Measurements from ENCODE around the gene SLC35E3. TPM values are rescaled to one million over a fixed set of nuclear protein-coding genes. Genes with fewer than 3 reads are reported as not detected.

The SLC35E3 gene
- total RNA-seq, 4 donors from 2014 or later: 1.6 to 8.1 (median 4.6) TPM

DNA sequence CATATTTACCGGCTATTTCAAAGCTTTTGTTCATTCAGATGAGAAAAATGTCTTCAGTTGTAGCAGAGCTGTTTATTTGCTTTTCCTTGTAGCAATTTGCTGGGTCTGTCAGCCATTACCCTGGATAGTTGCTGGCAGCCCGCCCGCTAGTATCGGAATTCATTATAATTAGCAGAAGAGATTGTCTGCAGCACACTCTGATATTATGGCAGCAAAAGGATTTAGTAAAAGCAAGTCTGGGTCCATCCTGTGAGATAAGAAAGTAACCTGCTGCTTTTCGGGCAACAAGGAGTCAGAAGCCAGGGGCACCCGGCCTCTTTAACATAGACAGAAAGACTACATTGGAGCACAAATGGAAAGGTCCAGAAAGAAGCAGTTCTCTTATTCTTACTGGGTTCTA, 6.1 kb upstream of the SLC35E3 start:
- Histone ChIP-seq H3K4me1 (no peaks in the 10 kb centered on the region), H3K4me3 (no peak overlapping the region), H3K9me3 (no peaks in the 10 kb centered on the region), H3K36me3 (peaks cover 0 to 44% (median 7%) of the 10 kb centered on the region in 4 donors), H3K27ac (no peak overlapping the region), H3K27me3 (no peaks in the 10 kb centered on the region)
- TF ChIP-seq, protein P1, sequence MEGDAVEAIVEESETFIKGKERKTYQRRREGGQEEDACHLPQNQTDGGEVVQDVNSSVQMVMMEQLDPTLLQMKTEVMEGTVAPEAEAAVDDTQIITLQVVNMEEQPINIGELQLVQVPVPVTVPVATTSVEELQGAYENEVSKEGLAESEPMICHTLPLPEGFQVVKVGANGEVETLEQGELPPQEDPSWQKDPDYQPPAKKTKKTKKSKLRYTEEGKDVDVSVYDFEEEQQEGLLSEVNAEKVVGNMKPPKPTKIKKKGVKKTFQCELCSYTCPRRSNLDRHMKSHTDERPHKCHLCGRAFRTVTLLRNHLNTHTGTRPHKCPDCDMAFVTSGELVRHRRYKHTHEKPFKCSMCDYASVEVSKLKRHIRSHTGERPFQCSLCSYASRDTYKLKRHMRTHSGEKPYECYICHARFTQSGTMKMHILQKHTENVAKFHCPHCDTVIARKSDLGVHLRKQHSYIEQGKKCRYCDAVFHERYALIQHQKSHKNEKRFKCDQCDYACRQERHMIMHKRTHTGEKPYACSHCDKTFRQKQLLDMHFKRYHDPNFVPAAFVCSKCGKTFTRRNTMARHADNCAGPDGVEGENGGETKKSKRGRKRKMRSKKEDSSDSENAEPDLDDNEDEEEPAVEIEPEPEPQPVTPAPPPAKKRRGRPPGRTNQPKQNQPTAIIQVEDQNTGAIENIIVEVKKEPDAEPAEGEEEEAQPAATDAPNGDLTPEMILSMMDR (IDR thresholded peaks at IDR 0.05): no peak
- no peak for TF ChIP-seq POLR2A (IDR thresholded peaks at IDR 0.05)
- TF ChIP-seq EP300 (IDR thresholded peaks at IDR 0.05; ENCODE audit: low read depth): no peak
- no peak for TF ChIP-seq POLR2AphosphoS5 (IDR thresholded peaks at IDR 0.05)
- DNase-seq: no peak
- 81 to 83% methylated on average over 1 to 6 of the region's 6 CpGs for WGBS, 2 donors (ENCODE audit: low coverage in 1 of 2)
- in situ Hi-C loops (cut with MboI; ENCODE audit: low pct_ligation_motif_present in 1 of 4, low pct_unique_long_range_greater_than_20kb in 1 of 4, low sequenced_read_pairs in 3 of 4) (no loop called here), intact Hi-C loops (cut with DNase I; ENCODE audit: low total_unique reads) (no loop called here)

DNA sequence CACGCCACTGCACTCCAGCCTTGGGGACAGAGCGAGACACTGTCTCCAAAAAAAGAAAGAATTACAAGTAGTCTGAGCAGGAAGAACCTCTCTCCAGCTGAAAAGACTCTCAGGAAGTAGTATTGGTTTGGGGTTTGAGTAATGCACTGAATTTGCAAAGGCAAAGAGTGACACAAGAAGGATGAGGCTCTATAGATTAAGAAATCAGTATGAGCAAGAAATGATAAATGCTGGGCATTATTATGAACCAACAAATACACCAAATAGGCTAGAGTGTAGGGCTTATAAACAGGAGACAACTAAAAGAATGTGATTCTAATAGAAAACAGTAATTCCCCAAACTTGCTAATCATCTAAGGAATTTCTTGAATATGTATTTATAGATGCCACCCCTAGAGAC, 2.6 kb upstream of the SLC35E3 start:
- TF ChIP-seq POLR2A (IDR thresholded peaks at IDR 0.05): no peak
- TF ChIP-seq POLR2AphosphoS5 (IDR thresholded peaks at IDR 0.05): no peak
- TF ChIP-seq EP300 (IDR thresholded peaks at IDR 0.05; ENCODE audit: low read depth): no peak
- TF ChIP-seq, protein P1 (IDR thresholded peaks at IDR 0.05): no peak
- H3K4me1 ChIP-seq: peaks cover 2 to 23% (median 17%) of the 10 kb centered on the region in 4 donors
- no peak for DNase-seq
- no peak overlapping the region for H3K4me3 ChIP-seq
- in situ Hi-C loops (cut with MboI; ENCODE audit: low pct_ligation_motif_present in 1 of 4, low pct_unique_long_range_greater_than_20kb in 1 of 4, low sequenced_read_pairs in 3 of 4): no loop called here
- no peak overlapping the region for H3K27ac ChIP-seq
- intact Hi-C loops (cut with DNase I; ENCODE audit: low total_unique reads): no loop called here
- H3K36me3 ChIP-seq: peaks cover 0 to 28% (median 0%) of the 10 kb centered on the region in 4 donors
- H3K27me3 ChIP-seq: no peaks in the 10 kb centered on the region
- WGBS, 2 donors (ENCODE audit: low coverage in 1 of 2): 84 to 100% methylated on average over 2 of the region's 2 CpGs
- H3K9me3 ChIP-seq: no peaks in the 10 kb centered on the region

DNA sequence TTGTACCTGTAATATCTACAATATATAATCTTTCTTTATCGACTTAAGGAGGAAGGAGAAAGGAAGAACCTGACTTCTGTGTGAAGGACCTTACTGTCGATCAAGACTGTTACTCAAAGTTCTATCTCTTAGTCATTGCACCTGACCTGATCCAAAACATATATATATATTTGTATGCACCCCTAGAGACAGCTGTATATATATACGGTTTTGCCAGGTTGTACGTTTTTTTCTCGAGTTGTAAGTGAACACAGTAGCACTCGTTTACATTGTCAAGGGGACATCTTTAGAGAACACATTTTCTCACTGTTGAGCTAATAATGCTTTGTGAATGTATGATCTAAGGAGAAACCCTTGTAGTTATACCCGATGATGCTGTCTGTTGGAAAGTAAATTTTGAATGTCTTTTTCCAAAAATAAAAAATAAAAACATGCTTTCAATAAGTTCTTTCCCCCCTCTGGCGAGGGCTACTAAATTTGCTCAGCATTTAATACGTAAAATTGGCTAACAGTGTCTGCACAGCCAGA, 536 bp upstream of the SLC35E3 start:
- in situ Hi-C loops (cut with MboI; ENCODE audit: low pct_ligation_motif_present in 1 of 4, low pct_unique_long_range_greater_than_20kb in 1 of 4, low sequenced_read_pairs in 3 of 4) (no loop called here), intact Hi-C loops (cut with DNase I; ENCODE audit: low total_unique reads) (no loop called here)
- DNase-seq: no peak
- Histone ChIP-seq H3K4me3 (peak overlapping the region; percentile 57 to 75 (median 70)), H3K4me1 (peaks cover 2 to 25% (median 18%) of the 10 kb centered on the region in 4 donors), H3K36me3 (peaks cover 0 to 28% (median 0%) of the 10 kb centered on the region in 4 donors), H3K27me3 (no peaks in the 10 kb centered on the region), H3K27ac (peak overlapping the region; percentile 80 to 89 (median 86)), H3K9me3 (no peaks in the 10 kb centered on the region)
- no peak for TF ChIP-seq POLR2A (IDR thresholded peaks at IDR 0.05)
- TF ChIP-seq EP300 (IDR thresholded peaks at IDR 0.05; ENCODE audit: low read depth): no peak
- TF ChIP-seq POLR2AphosphoS5 (IDR thresholded peaks at IDR 0.05): no peak
- TF ChIP-seq, protein P1 (IDR thresholded peaks at IDR 0.05): no peak
- WGBS, 2 donors (ENCODE audit: low coverage in 1 of 2): 27 to 31% methylated on average over 9 of the region's 9 CpGs

DNA sequence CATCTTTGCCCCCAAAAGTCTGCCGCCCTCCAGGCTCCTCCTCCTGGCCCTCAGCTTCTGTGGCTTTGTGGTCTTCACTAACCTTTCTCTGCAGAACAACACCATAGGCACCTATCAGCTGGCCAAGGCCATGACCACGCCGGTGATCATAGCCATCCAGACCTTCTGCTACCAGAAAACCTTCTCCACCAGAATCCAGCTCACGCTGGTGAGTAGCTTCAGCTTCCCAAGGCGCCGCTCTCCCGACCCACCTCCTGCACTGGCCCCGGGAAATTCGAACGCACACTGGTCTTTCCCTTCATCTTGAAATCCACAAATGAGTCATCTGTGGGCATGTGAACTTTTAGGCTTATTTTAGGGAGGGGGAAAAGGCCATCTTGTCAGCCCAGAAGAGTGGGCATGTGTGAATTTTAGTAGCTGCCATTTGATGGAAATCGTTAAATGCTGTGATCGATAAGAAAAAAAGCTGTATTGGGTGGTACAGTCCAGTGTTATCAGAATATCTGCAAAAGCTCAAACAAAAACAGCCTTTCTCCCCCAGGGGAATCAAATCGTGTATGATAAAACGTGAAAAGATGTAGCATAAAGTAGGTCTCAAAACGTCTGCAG, 700 bp downstream of the SLC35E3 start:
- in situ Hi-C loops (cut with MboI; ENCODE audit: low pct_ligation_motif_present in 1 of 4, low pct_unique_long_range_greater_than_20kb in 1 of 4, low sequenced_read_pairs in 3 of 4) (no loop called here), intact Hi-C loops (cut with DNase I; ENCODE audit: low total_unique reads) (no loop called here)
- Histone ChIP-seq H3K27ac (peak overlapping the region; percentile 80 to 89 (median 86)), H3K9me3 (no peaks in the 10 kb centered on the region), H3K36me3 (peaks cover 0 to 18% (median 0%) of the 10 kb centered on the region in 4 donors), H3K4me3 (peak overlapping the region; percentile 57 to 75 (median 70)), H3K4me1 (peaks cover 2 to 25% (median 18%) of the 10 kb centered on the region in 4 donors), H3K27me3 (no peaks in the 10 kb centered on the region)
- 5 to 9% methylated on average over 6 to 15 of the region's 15 CpGs for WGBS, 2 donors (ENCODE audit: low coverage in 1 of 2)
- TF ChIP-seq POLR2A (IDR thresholded peaks at IDR 0.05) (no peak), POLR2AphosphoS5 (IDR thresholded peaks at IDR 0.05) (no peak), EP300 (IDR thresholded peaks at IDR 0.05; ENCODE audit: low read depth) (no peak)
- TF ChIP-seq, protein P1 (IDR thresholded peaks at IDR 0.05): no peak
- peak; percentile 70 for DNase-seq

Measured in transverse colon (tissue), 4 donors.